Common myeloid progenitor, CD34-positive (primary cell): ENCODE data around the gene SYNPO2.
A peak's percentile ranks its signal among the peaks of the same experiment; 100 is the strongest.

Experiments
- CTCF ChIA-PET: fragments of 350-600 bp; sonication (Branson Sonifier 250); formaldehyde crosslinking; loops from one replicate; lab custom pipeline; 2021; ENCODE audit warnings: antibody characterized with exemption; lab: Charles Lee
- POLR2A ChIA-PET: fragments of 350-600 bp; sonication (Branson Sonifier 250); formaldehyde crosslinking; loops from one replicate; lab custom pipeline; 2021; ENCODE audit warnings: antibody characterized with exemption; lab: Charles Lee
- DNase-seq, 3 donors: peaks; one replicate each; pipeline versions ENCODE4 v3.0.0 to v3.0.0-alpha.2; 2013
- H3K27ac ChIP-seq, 2 experiments: 1 replicate in 1 of 2; 2 replicates in 1 of 2; pipeline ENCODE4 v1.7.0; 2013; ENCODE audit warnings: inconsistent platforms in 2 of 2, low read length in 2 of 2, mild to moderate bottlenecking in 2 of 2, low read depth in 1 of 2, moderate library complexity in 1 of 2; ENCODE audit not compliant: severe bottlenecking in 2 of 2, insufficient read depth in 1 of 2, poor library complexity in 1 of 2
- H3K27me3 ChIP-seq, 5 experiments: replicated peaks in 2 of 5; 1 replicate in 3 of 5; 2 replicates in 2 of 5; pipeline versions ENCODE4 v1.6.1 to v1.7.0; 2013; ENCODE audit warnings: low read length in 4 of 5, mild to moderate bottlenecking in 2 of 5, moderate library complexity in 2 of 5, inconsistent platforms in 1 of 5; ENCODE audit not compliant: insufficient read depth in 5 of 5, control insufficient read depth in 4 of 5
- H3K36me3 ChIP-seq, 4 experiments: 1 replicate in 2 of 4; 2 replicates in 2 of 4; pipeline versions ENCODE4 v1.6.1 to v1.7.0; 2013; ENCODE audit warnings: low read length in 3 of 4, control low read depth in 1 of 4, mild to moderate bottlenecking in 1 of 4; ENCODE audit not compliant: control insufficient read depth in 4 of 4, insufficient read depth in 4 of 4
- H3K4me1 ChIP-seq, 4 experiments: 1 replicate in 3 of 4; 2 replicates in 1 of 4; pipeline versions ENCODE4 v1.6.1 to v1.7.1; 2013; ENCODE audit warnings: low read length in 3 of 4, mild to moderate bottlenecking in 3 of 4, control low read depth in 1 of 4, inconsistent platforms in 1 of 4, moderate library complexity in 1 of 4; ENCODE audit not compliant: control insufficient read depth in 4 of 4, insufficient read depth in 4 of 4; ENCODE audit errors: control extremely low read depth in 1 of 4
- H3K4me3 ChIP-seq, 7 experiments: 1 replicate in 4 of 7; 2 replicates in 3 of 7; pipeline versions ENCODE4 v1.5.1 to v1.7.0; 2013; ENCODE audit warnings: mild to moderate bottlenecking in 7 of 7, low read length in 6 of 7, moderate library complexity in 6 of 7, inconsistent platforms in 2 of 7, low read depth in 2 of 7, control low read depth in 1 of 7; ENCODE audit not compliant: insufficient read depth in 4 of 7, control insufficient read depth in 1 of 7; ENCODE audit errors: extremely low read depth in 1 of 7
- H3K9me3 ChIP-seq, 5 experiments: 1 replicate in 4 of 5; 2 replicates in 1 of 5; pipeline versions ENCODE4 v1.6.1 to v1.7.1; 2013; ENCODE audit warnings: low read length in 4 of 5, mild to moderate bottlenecking in 2 of 5, inconsistent platforms in 1 of 5, low read depth in 1 of 5, moderate library complexity in 1 of 5; ENCODE audit not compliant: control insufficient read depth in 4 of 5, insufficient read depth in 2 of 5; ENCODE audit errors: control extremely low read depth in 1 of 5
- WGBS: methylation state at CpG from one replicate; pipeline ENCODE4 v1.1.5; 2013; ENCODE audit not compliant: insufficient coverage; 5-methylcytosine and 5-hydroxymethylcytosine counted together

Gene SYNPO2

DNA sequence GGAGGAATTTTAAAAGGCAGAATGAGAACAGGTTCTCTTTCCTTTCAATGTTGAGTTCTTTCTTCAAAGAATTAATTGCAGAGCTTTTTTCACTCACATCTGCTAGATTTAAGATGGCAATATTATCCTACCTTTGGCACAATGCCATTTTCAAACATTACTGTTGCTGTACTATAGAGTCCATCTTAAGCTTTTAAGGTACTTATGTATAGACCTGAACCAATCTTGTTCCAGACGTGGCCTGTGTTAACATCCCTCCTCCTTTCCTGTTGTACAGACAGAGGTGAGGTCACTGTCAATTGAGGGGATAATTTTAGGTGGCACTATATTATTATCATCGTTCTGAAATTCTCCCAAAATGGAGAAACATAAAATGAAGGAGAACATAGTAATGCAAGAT lies 194.0 kb downstream of the SYNPO2 start:
- Histone ChIP-seq H3K9me3 (no peaks in the 10 kb centered on the region), H3K4me3 (no peak overlapping the region), H3K36me3 (no peaks in the 10 kb centered on the region), H3K4me1 (no peaks in the 10 kb centered on the region), H3K27me3 (no peaks in the 10 kb centered on the region), H3K27ac (no peak overlapping the region)
- ChIA-PET POLR2A (no interaction called here), CTCF (no interaction called here)
- no CpG with 5 or more reads among the region's 2 CpGs for WGBS
- DNase-seq, result no peak

DNA sequence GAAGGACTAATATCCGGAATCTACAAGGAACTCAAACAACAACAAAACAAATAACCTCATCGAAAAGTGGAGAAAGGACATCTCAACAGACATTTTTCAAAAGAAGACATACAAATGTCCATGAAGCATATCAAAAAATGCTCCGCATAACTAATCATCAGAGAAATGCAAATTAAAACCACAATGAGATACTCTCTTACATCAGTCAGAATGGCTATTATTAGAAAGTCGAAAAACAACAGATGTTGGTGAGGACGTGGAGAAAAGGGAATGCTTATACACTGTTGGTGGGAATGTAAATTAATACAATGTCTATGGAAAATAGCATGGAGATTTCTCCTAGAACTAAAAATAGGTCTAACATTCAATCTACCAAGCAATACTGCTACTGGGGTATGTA lies 195.9 kb downstream of the SYNPO2 start:
- Histone ChIP-seq H3K27me3 (no peaks in the 10 kb centered on the region), H3K36me3 (no peaks in the 10 kb centered on the region), H3K27ac (no peak overlapping the region), H3K4me1 (no peaks in the 10 kb centered on the region), H3K4me3 (no peak overlapping the region), H3K9me3 (no peaks in the 10 kb centered on the region)
- DNase-seq, result no peak
- ChIA-PET POLR2A (no interaction called here), CTCF (interaction anchor here (1.0 kb wide), 1 partner anchor 42 kb away, joined by 3 read pairs; no protein-coding TSS in a partner anchor)
- no CpG with 5 or more reads among the region's 5 CpGs for WGBS

DNA sequence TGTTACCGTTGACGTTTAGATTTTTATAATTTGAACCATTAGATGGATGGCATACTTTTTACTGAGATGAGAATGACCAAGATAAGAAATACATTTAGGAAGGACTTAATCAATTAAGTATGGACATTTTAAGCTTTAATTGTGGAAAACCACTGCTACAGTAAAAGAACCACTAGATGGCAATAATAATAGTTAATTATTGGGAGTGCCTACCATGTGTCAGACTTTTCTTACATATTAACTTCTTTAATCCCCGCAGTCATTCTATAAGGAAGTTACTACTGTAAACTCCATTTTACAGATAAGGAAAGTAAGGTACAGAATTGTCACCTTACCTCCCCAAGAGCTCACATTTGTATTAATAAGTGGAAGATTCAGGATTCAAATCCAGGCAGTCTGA lies 198.5 kb downstream of the SYNPO2 start:
- POLR2A ChIA-PET, result no interaction called here
- no peak overlapping the region for H3K27ac ChIP-seq
- no peaks in the 10 kb centered on the region for H3K9me3 ChIP-seq
- no peaks in the 10 kb centered on the region for H3K36me3 ChIP-seq
- H3K4me3 ChIP-seq, result no peak overlapping the region
- DNase-seq, result peak in 2 of 3 donors; percentile 3 to 6
- CTCF ChIA-PET, result interaction anchor here (1.2 to 1.6 kb wide), 3 partner anchors 27 to 407 kb away, joined by 3 to 4 read pairs (median 3); no protein-coding TSS in a partner anchor
- H3K4me1 ChIP-seq, result no peaks in the 10 kb centered on the region
- no peaks in the 10 kb centered on the region for H3K27me3 ChIP-seq
- no CpG with 5 or more reads among the region's 3 CpGs for WGBS

DNA sequence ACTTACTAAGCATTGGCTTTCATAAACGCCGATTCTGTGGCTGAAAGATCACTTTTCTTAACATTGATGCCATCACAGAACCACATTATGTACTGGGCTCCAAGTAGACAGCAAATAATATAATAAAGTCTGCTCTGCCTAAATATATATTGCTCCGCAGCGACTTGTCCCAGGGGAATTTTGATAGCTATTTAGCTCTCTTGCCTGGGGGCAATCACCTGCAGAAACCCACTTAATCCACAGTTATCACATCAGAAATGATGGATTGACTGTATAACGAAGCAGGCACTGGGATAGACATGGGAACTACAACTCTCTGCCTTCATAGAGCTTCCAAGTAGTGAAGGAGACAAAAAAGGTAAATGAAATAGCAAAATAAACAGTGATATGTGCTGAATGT lies 199.0 kb downstream of the SYNPO2 start:
- no peak for DNase-seq
- Histone ChIP-seq H3K9me3 (no peaks in the 10 kb centered on the region), H3K4me3 (no peak overlapping the region), H3K36me3 (no peaks in the 10 kb centered on the region), H3K4me1 (no peaks in the 10 kb centered on the region), H3K27me3 (no peaks in the 10 kb centered on the region), H3K27ac (no peak overlapping the region)
- 90% methylated on average over 3 of the region's 5 CpGs for WGBS
- ChIA-PET CTCF (interaction anchor here (1.2 to 1.6 kb wide), 2 partner anchors 120 to 406 kb away, joined by 3 to 4 read pairs; no protein-coding TSS in a partner anchor), POLR2A (no interaction called here)

DNA sequence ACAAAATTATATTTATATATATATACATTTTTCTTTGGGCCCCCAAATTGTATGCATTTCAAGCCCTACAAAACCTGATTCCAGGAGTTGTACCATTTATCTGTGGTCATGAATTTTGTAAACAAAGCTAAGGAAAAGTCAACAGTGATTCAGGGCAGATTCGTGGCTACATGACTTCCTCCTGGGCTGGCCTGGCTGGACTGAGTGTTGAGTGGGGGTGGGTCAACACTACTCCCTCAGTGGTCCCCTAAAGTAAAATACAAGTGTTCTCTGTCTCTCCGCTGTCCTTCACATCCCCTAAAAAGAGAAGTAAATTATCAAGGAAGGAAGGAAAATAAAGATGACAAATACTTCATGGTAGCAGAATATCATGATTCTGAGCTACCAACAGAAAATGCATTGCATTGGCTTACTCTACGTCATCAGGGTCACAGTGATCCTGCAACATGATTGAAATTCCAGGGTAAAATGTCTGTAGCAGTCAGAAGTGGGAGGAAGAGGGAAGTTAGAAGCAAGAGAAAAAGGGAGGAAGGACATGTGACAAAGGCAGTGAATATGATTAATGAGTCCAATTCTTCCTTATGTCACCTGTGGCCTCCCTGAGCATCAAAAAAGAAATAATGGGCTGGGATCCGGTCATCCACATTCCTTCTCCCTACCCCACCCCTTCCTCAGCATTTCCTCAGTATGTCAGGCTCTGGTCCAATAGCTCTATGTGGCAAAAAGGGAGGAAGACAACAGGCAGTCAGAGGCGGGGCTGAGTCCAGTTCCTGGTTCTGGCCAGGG lies 204.6 kb downstream of the SYNPO2 start:
- Histone ChIP-seq H3K9me3 (no peaks in the 10 kb centered on the region), H3K36me3 (no peaks in the 10 kb centered on the region), H3K27ac (no peak overlapping the region), H3K4me1 (peaks cover 0 to 4% (median 0%) of the 10 kb centered on the region in 4 experiments), H3K4me3 (no peak overlapping the region), H3K27me3 (no peaks in the 10 kb centered on the region)
- WGBS, result 60% methylated on average over 2 of the region's 5 CpGs
- ChIA-PET CTCF (no interaction called here), POLR2A (no interaction called here)
- DNase-seq, result no peak

DNA sequence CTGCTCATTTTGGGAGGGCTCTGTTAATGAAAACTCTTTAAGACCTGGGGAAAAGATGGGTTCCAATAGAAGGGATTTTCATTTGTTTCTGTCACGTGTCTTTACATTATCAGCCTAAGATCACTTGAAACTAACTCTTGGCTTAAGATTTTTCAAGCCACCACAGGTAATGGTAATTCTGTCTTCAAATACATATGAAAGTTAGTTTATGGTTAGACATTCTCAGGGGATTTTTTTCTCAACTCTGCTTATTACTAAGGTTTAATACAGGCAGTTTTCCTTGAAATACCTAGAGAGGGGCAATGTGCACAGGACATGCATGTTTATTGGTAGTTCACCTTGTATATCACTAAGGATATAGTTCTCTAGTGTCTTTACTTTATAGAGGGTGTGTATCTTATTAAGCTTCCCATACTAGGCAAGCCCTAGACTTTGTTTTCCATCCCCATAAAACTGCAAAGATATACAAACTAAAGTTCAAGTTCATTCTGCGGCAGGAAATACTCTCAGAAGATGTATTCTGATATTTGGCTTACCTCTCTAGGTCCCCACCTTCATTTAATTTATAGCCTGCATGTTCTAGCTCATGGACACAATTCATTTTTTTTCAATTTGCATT lies 208.7 kb downstream of the SYNPO2 start:
- POLR2A ChIA-PET, result no interaction called here
- H3K9me3 ChIP-seq, result no peaks in the 10 kb centered on the region
- WGBS, result no CpG with 5 or more reads among the region's 2 CpGs
- no peak for DNase-seq
- H3K36me3 ChIP-seq, result no peaks in the 10 kb centered on the region
- H3K27ac ChIP-seq, result no peak overlapping the region
- no peak overlapping the region for H3K4me3 ChIP-seq
- no peaks in the 10 kb centered on the region for H3K27me3 ChIP-seq
- peaks cover 0 to 4% (median 0%) of the 10 kb centered on the region in 4 experiments for H3K4me1 ChIP-seq
- CTCF ChIA-PET, result no interaction called here

DNA sequence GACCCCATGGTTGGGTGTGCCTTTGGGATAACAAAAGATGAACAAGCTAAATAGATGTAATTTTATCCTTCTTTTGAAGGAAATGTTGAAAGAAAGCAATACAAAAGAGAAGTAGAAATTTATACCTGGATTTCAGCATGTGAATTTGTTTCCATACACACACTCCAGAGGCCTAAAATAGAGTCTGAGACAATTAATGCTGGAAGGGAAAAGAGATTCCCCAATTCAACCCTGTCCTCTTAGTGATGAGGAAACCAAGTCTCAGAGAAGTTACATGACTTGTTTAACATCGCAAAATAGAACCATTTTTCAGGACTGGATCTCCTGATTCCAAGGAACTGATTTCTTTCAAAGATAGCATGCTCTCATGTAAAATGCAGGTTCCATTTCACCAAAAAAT lies 209.7 kb downstream of the SYNPO2 start:
- WGBS, result no CpG with 5 or more reads among the region's 1 CpG
- Histone ChIP-seq H3K27me3 (no peaks in the 10 kb centered on the region), H3K4me3 (no peak overlapping the region), H3K4me1 (peaks cover 0 to 7% (median 2%) of the 10 kb centered on the region in 4 experiments), H3K36me3 (no peaks in the 10 kb centered on the region), H3K9me3 (no peaks in the 10 kb centered on the region), H3K27ac (no peak overlapping the region)
- CTCF ChIA-PET, result no interaction called here
- DNase-seq, result no peak
- POLR2A ChIA-PET, result no interaction called here
